Ovary (tissue), 3 donors: ENCODE measurements around the gene ULBP1.

ENCODE experiments used
- CTCF ChIP-seq, 3 donors: fragments of 450-650 bp in 2 of 3; fragments of 200-600 bp in 1 of 3; IDR thresholded peaks; one replicate each; pipeline versions ENCODE4 v1.5.1 to v1.8.0; 2016 to 2022; ENCODE audit warnings: antibody characterized with exemption in 3 of 3, mild to moderate bottlenecking in 1 of 3
- EP300 ChIP-seq: sonication (generic); formaldehyde crosslinking; IDR thresholded peaks from one replicate; pipeline ENCODE4 v1.6.1; 2017; ENCODE audit warnings: antibody characterized with exemption
- POLR2A ChIP-seq: fragments of 450-650 bp; IDR thresholded peaks from one replicate; pipeline ENCODE4 v1.6.1; 2017; ENCODE audit warnings: antibody characterized with exemption, mild to moderate bottlenecking, moderate library complexity
- donor health status: DM: no; HTN: no; CAD: no.

- no peak for TF ChIP-seq CTCF (IDR thresholded peaks at IDR 0.05)
- TF ChIP-seq EP300: no peak
- no peak for TF ChIP-seq POLR2A
Observed at GRCh38 chr6:149977221-149977620, 13.5 kb downstream of the ULBP1 start.
